Subcutaneous abdominal adipose tissue (tissue), 5 donors: ENCODE results near the gene PSAP.
A peak's percentile ranks its signal among the peaks of the same experiment; 100 is the strongest.
"Not testable (repeated sequence)": the region's sequence is repeated elsewhere in the genome, so short reads cannot be mapped to it uniquely, and the experiment has no call there.

ENCODE experiments used
- H3K27ac ChIP-seq: one replicate; pipeline ENCODE4 v1.7.0; 2013; ENCODE audit warnings: low read depth, mild to moderate bottlenecking, inconsistent platforms, low read length, moderate library complexity
- H3K27me3 ChIP-seq, 5 donors: one replicate each; pipeline ENCODE4 v1.7.0; 2013; ENCODE audit warnings: low read length in 5 of 5, inconsistent platforms in 1 of 5; ENCODE audit not compliant: control insufficient read depth in 5 of 5, insufficient read depth in 4 of 5
- H3K36me3 ChIP-seq, 5 donors: one replicate each; pipeline ENCODE4 v1.7.0; 2013; ENCODE audit warnings: low read length in 5 of 5; ENCODE audit not compliant: control insufficient read depth in 5 of 5, insufficient read depth in 5 of 5
- H3K4me1 ChIP-seq, 5 donors: one replicate each; pipeline ENCODE4 v1.7.0; 2013; ENCODE audit warnings: low read length in 5 of 5, mild to moderate bottlenecking in 3 of 5, moderate library complexity in 1 of 5; ENCODE audit not compliant: control insufficient read depth in 5 of 5, insufficient read depth in 5 of 5
- H3K4me3 ChIP-seq, 5 donors: one replicate each; pipeline ENCODE4 v1.7.0; 2013; ENCODE audit warnings: low read length in 5 of 5, low read depth in 1 of 5
- H3K9ac ChIP-seq, 5 donors: one replicate each; pipeline ENCODE4 v1.7.0; 2013; ENCODE audit warnings: low read length in 5 of 5, mild to moderate bottlenecking in 4 of 5, moderate library complexity in 3 of 5
- H3K9me3 ChIP-seq, 5 donors: one replicate each; pipeline ENCODE4 v1.7.0; 2013; ENCODE audit warnings: low read length in 5 of 5; ENCODE audit not compliant: control insufficient read depth in 5 of 5
- donor health status: healthy.
- donor health status: healthy.
- donor health status: healthy.
- donor health status: healthy.
- donor health status: healthy.

The PSAP gene

DNA sequence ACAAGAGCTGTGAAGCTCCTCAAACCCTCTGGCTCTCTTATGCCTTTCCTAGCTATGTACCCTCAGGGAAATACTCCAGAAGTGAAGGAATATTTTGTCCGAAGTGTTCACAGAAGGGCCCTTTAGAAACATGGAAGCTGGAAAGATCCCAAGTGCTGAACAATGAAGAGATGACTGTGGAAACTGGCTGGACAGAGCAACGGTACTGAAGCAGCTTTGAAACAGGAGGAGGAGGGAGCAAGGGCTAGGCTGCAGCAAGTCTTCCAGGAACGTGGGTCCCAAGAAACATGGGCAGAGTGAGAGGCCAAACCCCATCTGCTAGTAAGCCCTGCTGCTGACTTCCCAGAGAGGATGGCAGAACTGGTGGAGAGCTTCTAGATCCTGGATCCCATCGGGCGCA, 3.0 kb upstream of the PSAP start:
- H3K9ac ChIP-seq: no peak overlapping the region
- no peaks in the 10 kb centered on the region for H3K9me3 ChIP-seq
- no peaks in the 10 kb centered on the region for H3K27me3 ChIP-seq
- no peaks in the 10 kb centered on the region for H3K36me3 ChIP-seq
- no peak overlapping the region for H3K4me3 ChIP-seq
- H3K27ac ChIP-seq: no peak overlapping the region
- peaks cover 4 to 41% (median 17%) of the 10 kb centered on the region in 5 donors for H3K4me1 ChIP-seq

DNA sequence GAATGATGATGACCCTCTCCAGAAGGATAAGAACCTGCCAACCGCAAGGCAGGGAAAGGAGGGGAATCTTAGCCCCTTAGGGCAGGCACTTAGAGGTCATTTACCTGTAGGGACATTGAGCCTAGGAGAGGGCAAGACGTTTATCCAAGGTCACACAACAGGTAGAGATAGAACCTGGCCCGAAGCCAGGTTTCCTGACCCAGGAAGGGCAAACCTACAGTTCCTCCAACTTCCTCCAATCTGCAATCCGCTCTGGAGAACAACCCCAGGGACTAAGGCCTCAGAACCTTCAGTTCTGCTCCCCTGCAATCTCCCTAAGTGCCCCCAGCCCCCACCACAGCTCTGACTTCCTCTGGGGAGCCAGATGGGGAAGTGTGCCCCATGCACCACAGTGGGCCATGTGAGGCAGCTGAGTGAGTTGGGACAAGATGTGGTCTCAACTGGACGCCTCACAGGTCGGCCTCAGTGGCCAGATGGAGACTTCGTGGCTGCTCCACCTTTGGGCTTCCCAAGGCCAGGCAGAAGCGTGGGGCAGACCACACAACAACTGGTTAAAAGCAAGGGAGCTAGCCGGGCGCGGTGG, 1.4 kb upstream of the PSAP start:
- H3K9ac ChIP-seq: peak overlapping the region in 1 of 5 donors; percentile 55
- H3K9me3 ChIP-seq: no peaks in the 10 kb centered on the region
- no peaks in the 10 kb centered on the region for H3K36me3 ChIP-seq
- H3K27ac ChIP-seq: peak overlapping the region; percentile 99
- H3K4me3 ChIP-seq: no peak overlapping the region
- H3K4me1 ChIP-seq: peaks cover 9 to 47% (median 32%) of the 10 kb centered on the region in 5 donors
- H3K27me3 ChIP-seq: no peaks in the 10 kb centered on the region

DNA sequence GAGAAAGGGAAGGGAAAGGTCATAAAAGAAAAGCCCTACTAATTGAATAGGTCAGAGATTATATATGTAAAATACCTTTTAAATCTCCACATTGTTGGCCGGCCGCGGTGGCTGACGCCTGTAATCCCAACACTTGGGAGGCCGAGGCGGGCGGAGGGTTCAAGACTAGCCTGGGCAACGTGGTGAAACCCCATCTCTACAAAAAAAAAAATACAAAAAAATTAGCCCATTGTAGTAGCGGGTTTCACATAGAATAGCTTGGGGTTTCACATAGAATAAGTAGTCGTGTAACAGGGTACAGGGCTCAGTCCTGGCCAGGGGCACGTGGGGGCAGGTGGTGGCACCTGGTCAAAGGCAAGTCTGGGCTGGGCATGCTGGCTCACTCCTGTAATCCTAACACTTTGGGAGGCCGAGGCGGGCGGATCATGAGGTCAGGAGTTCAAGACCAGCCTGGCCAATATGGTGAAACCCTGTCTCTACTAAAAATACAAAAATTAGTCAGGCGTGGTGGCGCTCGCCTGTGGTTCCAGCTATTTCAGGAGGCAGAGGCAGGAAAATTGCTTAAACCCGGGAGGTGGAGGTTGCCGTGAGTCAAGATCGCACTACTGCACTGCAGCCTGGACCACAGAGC, 529 bp upstream of the PSAP start:
- Histone ChIP-seq H3K4me1 (peaks cover 10 to 55% (median 41%) of the 10 kb centered on the region in 5 donors), H3K4me3 (peak overlapping the region in 4 of 5 donors; percentile 41 to 98 (median 72)), H3K9ac (peak overlapping the region in 2 of 5 donors; percentile 55 to 56), H3K27ac (peak overlapping the region; percentile 99)
- not testable (repeated sequence) for H3K27me3 ChIP-seq, H3K9me3 ChIP-seq, H3K36me3 ChIP-seq

DNA sequence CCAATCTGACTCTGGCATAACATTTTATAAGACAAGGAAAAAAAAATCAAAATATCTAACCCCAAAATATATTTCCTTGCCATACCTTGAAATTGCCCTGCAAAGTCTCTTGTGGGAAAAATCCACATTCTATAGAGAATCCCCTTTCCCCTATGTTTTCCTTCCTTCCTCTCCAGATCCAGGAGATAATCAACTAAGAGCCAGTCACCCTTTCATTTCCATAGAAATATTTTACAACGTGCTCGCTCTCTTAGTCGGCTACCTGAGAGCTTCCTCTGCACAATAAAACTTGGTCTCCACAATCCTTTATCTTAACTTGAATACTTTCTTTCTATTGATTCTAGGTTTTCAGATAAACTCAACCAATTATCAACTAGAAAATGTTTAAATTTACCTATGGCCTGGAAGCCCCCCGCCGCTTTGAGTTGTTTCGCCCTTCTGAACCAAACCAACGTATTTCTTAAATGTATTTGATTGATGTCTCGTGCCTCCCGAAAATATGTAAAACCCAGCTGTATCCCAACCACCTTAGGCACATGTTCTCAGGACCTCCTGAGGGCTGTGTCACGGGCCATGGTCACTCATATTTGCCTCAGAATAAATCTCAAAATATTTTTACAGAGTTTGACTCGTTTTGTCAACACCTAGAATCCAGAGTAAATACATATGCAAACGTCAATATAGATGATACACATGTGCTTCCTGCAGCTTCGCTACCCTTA, 869 bp downstream of the PSAP start:
- Histone ChIP-seq H3K27ac (peak overlapping the region; percentile 99), H3K9me3 (no peaks in the 10 kb centered on the region), H3K4me1 (peaks cover 10 to 69% (median 52%) of the 10 kb centered on the region in 5 donors), H3K9ac (peak overlapping the region; percentile 91 to 98 (median 94)), H3K27me3 (no peaks in the 10 kb centered on the region), H3K36me3 (no peaks in the 10 kb centered on the region), H3K4me3 (peak overlapping the region; percentile 87 to 100 (median 97))

DNA sequence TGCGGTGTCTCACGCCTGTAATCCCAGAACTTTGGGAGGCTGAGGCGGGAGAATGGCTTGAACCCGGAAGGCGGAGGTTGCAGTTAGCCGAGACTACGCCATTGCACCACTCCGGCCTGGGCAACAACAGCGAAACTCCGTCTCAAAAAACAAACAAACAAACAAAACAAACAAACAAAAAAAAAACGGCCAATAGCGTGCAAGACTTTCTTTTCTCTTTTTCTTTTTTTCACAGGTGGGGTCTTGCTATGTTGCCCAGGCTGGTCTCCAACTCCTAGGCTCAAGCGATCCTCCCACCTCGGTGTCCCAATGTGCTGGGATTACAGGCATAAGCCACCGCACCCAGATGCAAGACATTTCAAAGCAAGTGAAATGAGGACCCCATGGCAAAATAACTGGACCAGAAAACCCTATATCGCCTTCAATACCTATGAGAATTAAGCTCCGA, 1.6 kb downstream of the PSAP start:
- Histone ChIP-seq H3K4me1 (peaks cover 10 to 71% (median 57%) of the 10 kb centered on the region in 5 donors), H3K4me3 (peak overlapping the region; percentile 87 to 100 (median 97)), H3K36me3 (no peaks in the 10 kb centered on the region), H3K9ac (peak overlapping the region in 3 of 5 donors; percentile 73 to 97 (median 91)), H3K27me3 (no peaks in the 10 kb centered on the region), H3K9me3 (no peaks in the 10 kb centered on the region), H3K27ac (peak overlapping the region; percentile 99)

DNA sequence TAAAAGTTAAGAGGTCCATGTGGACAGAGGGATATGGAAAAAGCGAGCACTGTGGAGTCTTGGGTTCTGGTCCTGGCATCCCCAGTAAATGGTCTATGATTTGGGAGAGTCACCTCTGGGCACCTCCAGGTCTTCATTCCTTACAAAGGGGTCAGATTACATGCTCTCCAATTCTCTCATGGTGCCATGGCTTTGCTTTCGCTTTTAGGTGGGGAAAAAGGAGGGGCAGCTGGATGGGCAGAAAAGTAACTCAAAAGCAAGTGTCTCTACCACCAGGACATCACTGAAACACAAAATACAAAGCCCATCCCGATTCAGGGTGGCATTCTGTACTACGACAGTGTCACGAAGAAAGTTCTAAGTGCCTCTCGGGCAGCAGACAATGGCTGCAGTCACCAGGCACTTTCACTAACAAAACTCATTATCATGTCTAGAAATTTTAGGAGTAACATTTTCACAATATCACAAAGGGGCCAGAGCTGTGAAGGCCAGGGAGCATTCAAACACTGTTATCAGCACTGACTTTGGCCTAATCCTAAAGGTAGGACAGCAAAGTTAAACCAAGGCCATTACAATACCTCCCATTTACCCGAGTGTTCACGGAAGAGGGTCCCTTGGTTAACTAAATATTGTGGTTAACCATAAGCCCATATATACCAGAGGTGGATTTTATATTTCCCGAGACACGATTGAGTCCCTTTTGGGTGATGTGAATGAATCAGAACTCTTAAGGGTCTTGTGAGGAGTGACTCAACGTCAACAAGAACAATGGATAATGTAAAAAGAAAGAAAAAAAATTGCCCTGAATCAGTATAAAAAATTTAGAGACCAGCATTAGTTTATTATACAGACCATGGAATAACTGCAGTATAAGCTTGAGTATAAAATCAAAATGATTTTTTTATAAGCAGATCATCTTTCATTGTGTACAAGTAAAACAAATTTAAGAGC, 2.5 kb downstream of the PSAP start:
- peak overlapping the region in 3 of 5 donors; percentile 43 to 97 (median 55) for H3K9ac ChIP-seq
- no peaks in the 10 kb centered on the region for H3K9me3 ChIP-seq
- peak overlapping the region; percentile 87 to 100 (median 97) for H3K4me3 ChIP-seq
- H3K4me1 ChIP-seq: peaks cover 10 to 79% (median 60%) of the 10 kb centered on the region in 5 donors
- H3K36me3 ChIP-seq: no peaks in the 10 kb centered on the region
- no peaks in the 10 kb centered on the region for H3K27me3 ChIP-seq
- peak overlapping the region; percentile 99 for H3K27ac ChIP-seq

DNA sequence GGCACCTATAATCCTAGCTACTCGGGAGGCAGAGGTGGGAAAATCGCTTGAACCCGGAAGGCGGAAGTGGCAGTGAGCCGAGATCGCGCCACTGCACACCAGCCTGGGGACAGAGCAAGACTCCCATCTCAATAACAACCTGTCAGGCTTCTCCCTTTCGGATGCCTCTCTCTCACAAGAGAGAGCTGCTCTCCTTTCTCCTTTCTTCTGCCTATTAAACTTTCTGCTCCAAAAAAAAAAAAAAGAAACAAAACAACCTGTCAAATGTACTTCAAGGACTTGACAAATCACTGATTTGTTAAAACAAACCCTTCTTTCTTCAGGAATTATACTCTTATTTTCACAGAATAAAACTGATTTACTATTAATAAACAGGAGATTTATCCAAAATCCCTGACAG, 3.6 kb downstream of the PSAP start:
- peak overlapping the region; percentile 99 for H3K27ac ChIP-seq
- peak overlapping the region in 3 of 5 donors; percentile 45 to 97 (median 97) for H3K4me3 ChIP-seq

DNA sequence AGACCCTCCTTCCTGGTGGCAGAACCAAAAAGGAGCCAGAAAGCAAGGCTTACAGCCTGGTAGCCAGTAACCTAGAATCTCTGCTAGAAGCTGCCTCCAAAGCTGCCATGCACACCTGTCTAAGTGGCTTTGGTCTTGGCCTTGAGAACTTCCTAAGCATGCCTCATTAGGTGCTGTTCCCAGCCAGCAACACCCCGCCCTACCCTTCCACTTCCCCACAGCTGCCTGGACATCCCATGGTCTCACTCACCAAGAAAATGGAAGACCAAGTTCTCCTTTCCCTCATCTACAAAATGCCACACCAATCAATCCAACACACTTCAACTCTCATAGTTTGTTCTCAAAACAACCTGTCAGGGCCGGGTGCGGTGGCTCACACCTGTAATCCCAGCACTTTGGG, 4.2 kb downstream of the PSAP start:
- Histone ChIP-seq H3K9ac (peak overlapping the region in 1 of 5 donors; percentile 30), H3K4me1 (peaks cover 10 to 81% (median 78%) of the 10 kb centered on the region in 5 donors), H3K36me3 (no peaks in the 10 kb centered on the region), H3K9me3 (no peaks in the 10 kb centered on the region), H3K27ac (no peak overlapping the region), H3K4me3 (peak overlapping the region in 1 of 5 donors; percentile 22), H3K27me3 (no peaks in the 10 kb centered on the region)

More for the DNA sequence above, 3.6 kb downstream of the PSAP start:
- no peaks in the 10 kb centered on the region for H3K27me3 ChIP-seq
- H3K9me3 ChIP-seq: no peaks in the 10 kb centered on the region
- no peak overlapping the region for H3K9ac ChIP-seq
- H3K36me3 ChIP-seq: no peaks in the 10 kb centered on the region
- H3K4me1 ChIP-seq: peaks cover 10 to 84% (median 72%) of the 10 kb centered on the region in 5 donors
